GM12874 (cell line): ENCODE measurements around the gene NTN5.

Source experiments
- TF ChIP-seq, protein P1 (sequence below): IDR thresholded peaks from 2 replicates; pipeline ENCODE4 v1.5.1; 2011; ENCODE audit warnings: low read depth, mild to moderate bottlenecking, control low read depth, low read length, moderate library complexity; ENCODE audit not compliant: insufficient read depth

NTN5 gene

DNA sequence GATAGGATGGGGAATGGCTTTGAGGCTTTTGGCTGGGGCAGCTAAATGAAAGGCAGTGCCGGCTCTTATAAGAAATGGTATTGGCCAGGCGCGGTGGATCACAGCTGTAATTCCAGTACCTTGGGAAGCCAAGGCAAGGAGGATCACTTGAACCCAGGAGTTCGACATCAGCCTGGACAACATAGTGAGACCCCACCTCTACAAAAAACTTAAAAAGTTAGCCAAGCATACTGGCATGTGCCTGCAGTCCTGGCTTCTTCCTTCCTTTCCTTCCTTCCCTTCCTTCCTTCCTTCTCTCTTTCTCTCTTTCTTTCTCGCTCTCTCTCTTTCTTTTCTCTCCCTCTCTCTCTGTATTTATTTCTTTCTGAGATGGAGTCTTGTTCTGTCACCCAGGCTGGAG is 30.0 kb downstream of the NTN5 start:
- TF ChIP-seq, protein P1, sequence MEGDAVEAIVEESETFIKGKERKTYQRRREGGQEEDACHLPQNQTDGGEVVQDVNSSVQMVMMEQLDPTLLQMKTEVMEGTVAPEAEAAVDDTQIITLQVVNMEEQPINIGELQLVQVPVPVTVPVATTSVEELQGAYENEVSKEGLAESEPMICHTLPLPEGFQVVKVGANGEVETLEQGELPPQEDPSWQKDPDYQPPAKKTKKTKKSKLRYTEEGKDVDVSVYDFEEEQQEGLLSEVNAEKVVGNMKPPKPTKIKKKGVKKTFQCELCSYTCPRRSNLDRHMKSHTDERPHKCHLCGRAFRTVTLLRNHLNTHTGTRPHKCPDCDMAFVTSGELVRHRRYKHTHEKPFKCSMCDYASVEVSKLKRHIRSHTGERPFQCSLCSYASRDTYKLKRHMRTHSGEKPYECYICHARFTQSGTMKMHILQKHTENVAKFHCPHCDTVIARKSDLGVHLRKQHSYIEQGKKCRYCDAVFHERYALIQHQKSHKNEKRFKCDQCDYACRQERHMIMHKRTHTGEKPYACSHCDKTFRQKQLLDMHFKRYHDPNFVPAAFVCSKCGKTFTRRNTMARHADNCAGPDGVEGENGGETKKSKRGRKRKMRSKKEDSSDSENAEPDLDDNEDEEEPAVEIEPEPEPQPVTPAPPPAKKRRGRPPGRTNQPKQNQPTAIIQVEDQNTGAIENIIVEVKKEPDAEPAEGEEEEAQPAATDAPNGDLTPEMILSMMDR: no peak

DNA sequence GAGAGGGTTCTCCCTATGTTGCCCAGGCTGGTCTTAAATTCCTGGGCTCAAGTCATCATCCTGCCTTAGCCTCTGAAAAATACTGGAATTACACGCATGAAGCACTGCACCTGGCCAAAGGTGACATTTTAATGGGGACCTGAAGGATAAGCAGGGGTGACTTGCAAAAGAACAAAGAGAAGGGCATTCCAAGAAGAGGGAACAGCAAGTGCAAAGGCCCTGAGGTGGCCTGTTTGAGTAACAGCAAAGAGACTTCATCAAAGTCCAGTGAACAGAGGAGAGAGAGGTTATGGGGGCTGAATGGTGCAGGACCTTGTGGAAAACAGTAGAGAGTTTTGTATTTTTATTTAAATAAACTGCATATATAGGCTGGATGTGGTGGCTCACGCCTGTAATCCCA is 31.0 kb downstream of the NTN5 start:
- TF ChIP-seq, protein P1: no peak

DNA sequence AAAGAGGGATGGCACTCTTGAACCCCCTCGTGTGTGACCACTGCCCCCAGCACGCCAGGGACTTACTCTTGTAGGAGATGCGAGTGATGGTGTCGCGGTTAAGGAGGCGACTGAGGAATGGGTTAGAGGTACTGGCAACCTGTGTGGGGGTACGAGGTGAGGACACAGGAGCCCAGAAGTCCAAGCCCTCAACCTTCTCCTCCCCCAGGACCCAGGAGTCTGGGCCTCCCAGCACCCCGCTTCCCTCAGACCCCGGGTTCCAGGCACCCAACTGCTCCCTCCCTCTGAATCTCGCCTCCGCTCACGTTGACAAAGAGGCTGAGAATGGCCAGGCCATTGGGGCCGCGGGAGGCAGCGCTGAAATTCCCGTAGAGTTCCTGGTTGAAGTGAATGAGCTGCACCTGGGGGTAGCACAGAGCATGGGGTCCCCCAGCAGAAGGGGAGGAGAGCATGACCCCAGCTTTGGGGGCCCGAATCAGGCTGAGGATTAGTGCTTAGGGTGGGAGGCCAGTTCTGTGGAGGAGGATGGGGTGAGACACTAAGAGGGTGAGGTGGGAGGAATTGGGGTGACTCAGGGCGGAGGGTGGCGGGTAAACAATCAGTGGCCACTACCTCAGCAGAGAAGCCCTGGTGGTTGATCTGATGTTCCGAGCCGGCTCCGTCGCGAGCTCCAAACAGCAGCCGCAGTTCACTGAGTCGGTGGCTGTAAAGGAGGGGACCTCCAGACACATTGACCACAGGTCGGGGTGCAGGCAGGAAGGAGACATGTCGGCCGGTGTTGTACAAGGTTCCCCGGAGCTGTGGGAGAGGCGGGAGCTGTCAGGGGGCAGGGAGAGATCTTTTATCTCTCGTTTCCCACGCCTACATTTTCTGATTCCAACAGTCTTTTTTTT is 33.1 kb downstream of the NTN5 start:
- TF ChIP-seq, protein P1: no peak

DNA sequence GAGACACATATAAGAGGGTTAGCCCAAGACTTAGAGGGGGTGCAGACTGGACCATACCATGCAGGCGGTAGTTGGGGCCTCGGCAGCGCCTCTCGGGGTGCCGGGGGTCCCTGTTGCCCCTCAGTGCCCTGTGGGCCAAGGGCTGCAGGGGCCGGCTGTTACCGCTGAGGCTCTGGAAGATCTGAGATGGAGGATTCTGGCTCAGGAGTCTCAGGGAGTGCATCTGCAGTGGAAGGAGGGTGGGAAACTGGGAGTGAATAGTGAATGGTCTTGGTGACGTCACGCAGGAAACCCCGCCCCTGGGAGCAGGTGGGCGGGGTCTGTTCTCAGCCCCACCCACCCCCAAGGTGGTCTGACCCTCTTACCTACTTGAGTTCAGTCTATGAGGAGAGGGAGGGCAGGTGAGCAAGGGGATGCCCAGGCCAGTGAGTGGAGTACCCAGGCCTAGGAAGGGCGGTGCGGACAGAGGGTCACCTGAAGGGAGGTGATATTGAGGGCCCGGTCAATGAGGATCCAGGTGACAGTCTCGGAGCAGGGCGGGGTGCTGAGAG is 33.9 kb downstream of the NTN5 start:
- TF ChIP-seq, protein P1: no peak

DNA sequence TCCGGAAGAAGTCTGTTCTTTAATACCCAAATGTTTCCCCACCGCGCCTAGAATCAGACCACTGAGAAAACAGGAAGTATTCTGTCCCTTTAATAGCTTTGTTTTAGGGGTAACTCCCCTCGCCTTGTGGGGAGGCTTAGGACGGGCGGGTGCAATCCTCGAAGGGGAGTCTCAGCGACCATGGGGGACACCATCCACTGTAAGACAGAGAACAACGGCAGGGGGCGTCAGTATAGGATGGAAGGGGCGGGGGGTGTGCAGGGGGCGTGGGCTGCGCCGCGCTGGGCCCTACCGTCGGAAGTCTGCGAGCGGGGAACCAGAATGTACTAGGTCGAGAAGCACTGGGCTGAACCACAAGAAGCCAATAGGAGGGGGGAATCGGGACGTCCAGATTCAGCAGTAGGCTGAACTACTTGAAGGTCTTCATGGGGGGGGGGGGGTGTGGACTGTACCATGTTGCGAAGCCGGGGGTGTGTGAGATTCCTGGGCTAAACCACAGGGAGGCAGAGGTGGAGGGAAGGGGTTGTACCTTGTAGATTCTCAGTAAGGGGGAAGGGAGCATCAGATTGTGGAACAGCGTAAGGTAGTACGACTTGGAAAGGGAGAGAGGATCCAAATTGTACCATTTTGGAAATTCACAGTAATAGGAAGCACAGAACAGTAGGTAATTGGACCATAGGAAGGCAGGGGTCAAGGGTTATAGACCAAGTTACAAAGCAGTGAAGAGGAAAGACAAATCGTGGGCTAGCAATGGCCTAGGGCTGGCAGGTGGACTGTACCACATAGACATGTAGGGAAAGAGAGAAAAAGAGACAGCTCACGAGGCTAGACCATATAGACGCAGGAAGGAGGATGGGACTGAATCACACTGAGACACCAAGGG is 34.6 kb downstream of the NTN5 start:
- TF ChIP-seq, protein P1: 0 out of 2 replicates have a peak, but pooled peaks have one; percentile 11

DNA sequence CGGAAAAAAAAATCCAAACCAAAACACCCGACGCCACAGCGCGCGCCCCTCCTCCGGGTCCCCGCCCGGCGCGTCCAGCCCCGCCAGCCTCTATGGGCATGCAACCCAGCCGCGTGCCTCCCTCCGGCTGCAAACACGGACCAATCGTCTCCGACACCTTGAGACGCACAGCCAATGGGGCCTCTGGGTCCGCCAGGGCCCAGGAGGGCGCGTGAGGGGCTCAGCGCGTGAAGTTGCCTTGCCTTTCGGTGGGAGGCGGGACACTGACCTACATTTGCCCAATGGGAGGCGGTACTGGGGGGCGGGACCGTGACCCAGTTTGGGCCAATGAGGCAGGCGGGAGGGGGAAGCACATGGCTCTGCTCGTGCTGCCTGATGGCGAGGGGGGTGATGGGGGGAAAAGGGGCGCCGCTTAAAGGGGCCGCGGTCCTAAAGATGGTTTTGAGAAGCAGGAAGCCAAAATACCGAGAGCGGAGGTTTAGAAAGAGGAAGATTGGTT is 35.3 kb downstream of the NTN5 start:
- TF ChIP-seq, protein P1: no peak
